HepG2 (cell line): ENCODE data around the gene RRBP1. TPM values are rescaled to one million over a fixed set of nuclear protein-coding genes. Genes with fewer than 3 reads are reported as not detected.

ENCODE experiments used
- ARID5B ChIP-seq: IDR thresholded peaks from 2 replicates; pipeline ENCODE4 v1.4.0; 2020; ENCODE audit warnings: mild to moderate bottlenecking, missing genetic modification reagents
- ATF7-NPFF ChIP-seq: sonication (generic); formaldehyde crosslinking; IDR thresholded peaks from 2 replicates; pipeline ENCODE4 v1.8.1; 2023; ENCODE audit warnings: mild to moderate bottlenecking, low read depth, missing genetic modification reagents, moderate library complexity
- BCL6 ChIP-seq: IDR thresholded peaks from 2 replicates; pipeline ENCODE4 v1.6.1; 2016; ENCODE audit warnings: missing genetic modification reagents, missing compliant biosample characterization
- ELF1 ChIP-seq: sonication (generic); formaldehyde crosslinking; IDR thresholded peaks from 2 replicates; pipeline ENCODE4 v1.4.0; 2020; ENCODE audit warnings: missing genetic modification reagents
- GTF3A ChIP-seq: sonication (generic); formaldehyde crosslinking; conservative IDR thresholded peaks from 2 replicates; pipeline ENCODE4 v1.4.0; 2020; ENCODE audit warnings: mild to moderate bottlenecking, missing genetic modification reagents
- HDAC2 ChIP-seq: sonication (generic); formaldehyde crosslinking; IDR thresholded peaks from 2 replicates; pipeline ENCODE4 v1.4.0; 2020; ENCODE audit warnings: missing genetic modification reagents
- TAF15 ChIP-seq: fragments of 200-400 bp; formaldehyde crosslinking; IDR thresholded peaks from one replicate; pipeline ENCODE4 v1.6.1; 2018; ENCODE audit warnings: mild to moderate bottlenecking, low read depth, low read length; ENCODE audit not compliant: poor library complexity, severe bottlenecking
- TBP ChIP-seq: sonication (generic); formaldehyde crosslinking; IDR thresholded peaks from 2 replicates; pipeline ENCODE4 v1.5.0; 2020; ENCODE audit warnings: missing genetic modification reagents
- ZNF274 ChIP-seq: sonication (generic); formaldehyde crosslinking; IDR thresholded peaks from 2 replicates; pipeline ENCODE4 v1.5.1; 2020; ENCODE audit warnings: mild to moderate bottlenecking, missing genetic modification reagents
- ZNF564 ChIP-seq: sonication (generic); formaldehyde crosslinking; IDR thresholded peaks from 2 replicates; pipeline ENCODE4 v1.8.1; 2023; ENCODE audit warnings: mild to moderate bottlenecking, missing genetic modification reagents
- ZNF674 ChIP-seq: sonication (generic); formaldehyde crosslinking; IDR thresholded peaks from 2 replicates; pipeline ENCODE4 v1.5.0; 2020; ENCODE audit warnings: low read depth, mild to moderate bottlenecking, missing genetic modification reagents
- ZNF691 ChIP-seq: sonication (generic); formaldehyde crosslinking; IDR thresholded peaks from 2 replicates; pipeline ENCODE4 v1.4.0; 2020; ENCODE audit warnings: missing genetic modification reagents, low read depth, mild to moderate bottlenecking, borderline replicate concordance
- ZNF780A ChIP-seq: sonication (generic); formaldehyde crosslinking; IDR thresholded peaks from 2 replicates; pipeline ENCODE4 v1.8.0; 2022; ENCODE audit warnings: mild to moderate bottlenecking, missing genetic modification reagents, moderate library complexity
- ZNF788 ChIP-seq: sonication (generic); formaldehyde crosslinking; IDR thresholded peaks from 2 replicates; pipeline ENCODE4 v1.5.0; 2020; ENCODE audit warnings: mild to moderate bottlenecking, missing genetic modification reagents, borderline replicate concordance
- polyA plus RNA-seq, 8 experiments: library from polyadenylated mRNA; depleted of rRNA in 3 of 8; stranded (reverse) in 7 of 8; unstranded in 1 of 8; fragments of >200 nt; fragmentation: Illumina TruSeq in 4 of 8; extraction: Trizol in 4 of 8; gene quantifications; 2 replicates each; pipeline versions ENCODE4 v1.2.1 to v1.2.3, GENCODE V29; 2011 to 2016; ENCODE audit warnings: low read depth in 4 of 8, missing spikeins in 1 of 8, mixed read lengths in 1 of 8; ENCODE audit not compliant: insufficient read depth in 1 of 8
- total RNA-seq, 5 experiments: library from RNA; depleted of rRNA; stranded (reverse); fragments of >200 nt; fragmentation: Illumina TruSeq; extraction: Trizol; gene quantifications; 2 replicates each; pipeline ENCODE4 v1.2.3, GENCODE V29; 2016; ENCODE audit warnings: low read depth in 1 of 5
- TF ChIP-seq, protein P1 (sequence below): sonication (generic); formaldehyde crosslinking; IDR thresholded peaks from 2 replicates; pipeline ENCODE4 v1.5.0; 2020; ENCODE audit warnings: mild to moderate bottlenecking, missing genetic modification reagents, borderline replicate concordance
- TF ChIP-seq, protein P2 (sequence below): sonication (generic); formaldehyde crosslinking; IDR thresholded peaks from 2 replicates; pipeline ENCODE4 v1.4.0; 2020; ENCODE audit warnings: missing genetic modification reagents, mild to moderate bottlenecking, borderline replicate concordance

Gene RRBP1
- total and polyA plus RNA-seq, 2 of the 13 experiments (the other 11 are each of a cell fraction or from before 2014, with no cell fraction given): 150 to 222 TPM

DNA sequence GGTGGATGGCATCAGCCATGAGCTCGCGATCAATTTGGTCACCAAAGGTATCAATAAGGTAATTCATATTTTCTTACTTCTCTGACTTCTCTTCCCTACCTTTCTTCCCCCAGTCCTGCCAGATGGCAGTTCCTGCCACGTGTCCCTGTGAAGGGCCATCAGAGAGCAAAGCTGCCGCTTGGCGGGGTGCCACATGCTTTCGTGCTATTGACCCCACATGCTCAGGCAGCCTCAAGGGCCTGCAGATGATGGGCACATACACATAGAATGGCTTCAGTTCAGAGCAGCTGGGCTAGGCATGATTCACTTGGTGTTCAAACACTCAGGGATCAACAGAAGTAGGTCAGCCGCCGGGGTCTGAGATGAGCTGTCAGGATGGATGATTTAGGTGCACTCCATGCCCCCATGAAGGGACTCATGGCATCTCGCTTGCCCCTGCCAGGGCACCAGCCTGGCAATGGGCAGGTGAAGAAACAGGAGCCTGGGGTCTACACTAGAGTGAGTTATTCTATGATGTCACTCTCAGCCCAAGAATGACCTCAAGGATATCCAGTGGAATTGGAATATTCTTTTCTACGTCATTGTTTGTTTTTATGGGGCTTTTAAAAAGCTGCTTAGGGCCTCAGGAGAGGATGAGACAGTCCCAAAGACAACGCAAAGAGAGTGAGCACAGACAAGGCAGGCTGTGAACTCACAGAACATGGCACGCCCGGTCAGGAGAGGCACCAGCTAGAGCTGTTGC lies 43.2 kb upstream of the RRBP1 start (continued):
- TF ChIP-seq ARID5B (CRISPR knock-in tag) (peak; percentile 55), BCL6 (peak; percentile 74), GTF3A (CRISPR knock-in tag) (no peak), TAF15 (no peak), HDAC2 (CRISPR knock-in tag) (no peak), ZNF788 (CRISPR knock-in tag) (no peak), ATF7-NPFF (no peak), ZNF564 (no peak), ELF1 (CRISPR knock-in tag) (peak; percentile 49; the same call in 1 of the 2 replicates), ZNF691 (CRISPR knock-in tag) (no peak), ZNF274 (no peak), ZNF674 (CRISPR knock-in tag) (no peak), ZNF780A (CRISPR knock-in tag) (0 out of 2 replicates have a peak, but pooled peaks have one; percentile 26), TBP (CRISPR knock-in tag) (no peak)
- TF ChIP-seq, protein P1, sequence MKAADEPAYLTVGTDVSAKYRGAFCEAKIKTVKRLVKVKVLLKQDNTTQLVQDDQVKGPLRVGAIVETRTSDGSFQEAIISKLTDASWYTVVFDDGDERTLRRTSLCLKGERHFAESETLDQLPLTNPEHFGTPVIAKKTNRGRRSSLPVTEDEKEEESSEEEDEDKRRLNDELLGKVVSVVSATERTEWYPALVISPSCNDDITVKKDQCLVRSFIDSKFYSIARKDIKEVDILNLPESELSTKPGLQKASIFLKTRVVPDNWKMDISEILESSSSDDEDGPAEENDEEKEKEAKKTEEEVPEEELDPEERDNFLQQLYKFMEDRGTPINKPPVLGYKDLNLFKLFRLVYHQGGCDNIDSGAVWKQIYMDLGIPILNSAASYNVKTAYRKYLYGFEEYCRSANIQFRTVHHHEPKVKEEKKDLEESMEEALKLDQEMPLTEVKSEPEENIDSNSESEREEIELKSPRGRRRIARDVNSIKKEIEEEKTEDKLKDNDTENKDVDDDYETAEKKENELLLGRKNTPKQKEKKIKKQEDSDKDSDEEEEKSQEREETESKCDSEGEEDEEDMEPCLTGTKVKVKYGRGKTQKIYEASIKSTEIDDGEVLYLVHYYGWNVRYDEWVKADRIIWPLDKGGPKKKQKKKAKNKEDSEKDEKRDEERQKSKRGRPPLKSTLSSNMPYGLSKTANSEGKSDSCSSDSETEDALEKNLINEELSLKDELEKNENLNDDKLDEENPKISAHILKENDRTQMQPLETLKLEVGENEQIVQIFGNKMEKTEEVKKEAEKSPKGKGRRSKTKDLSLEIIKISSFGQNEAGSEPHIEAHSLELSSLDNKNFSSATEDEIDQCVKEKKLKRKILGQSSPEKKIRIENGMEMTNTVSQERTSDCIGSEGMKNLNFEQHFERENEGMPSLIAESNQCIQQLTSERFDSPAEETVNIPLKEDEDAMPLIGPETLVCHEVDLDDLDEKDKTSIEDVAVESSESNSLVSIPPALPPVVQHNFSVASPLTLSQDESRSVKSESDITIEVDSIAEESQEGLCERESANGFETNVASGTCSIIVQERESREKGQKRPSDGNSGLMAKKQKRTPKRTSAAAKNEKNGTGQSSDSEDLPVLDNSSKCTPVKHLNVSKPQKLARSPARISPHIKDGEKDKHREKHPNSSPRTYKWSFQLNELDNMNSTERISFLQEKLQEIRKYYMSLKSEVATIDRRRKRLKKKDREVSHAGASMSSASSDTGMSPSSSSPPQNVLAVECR (CRISPR knock-in tag): no peak; the same call in 1 of the 2 replicates
- TF ChIP-seq, protein P2, sequence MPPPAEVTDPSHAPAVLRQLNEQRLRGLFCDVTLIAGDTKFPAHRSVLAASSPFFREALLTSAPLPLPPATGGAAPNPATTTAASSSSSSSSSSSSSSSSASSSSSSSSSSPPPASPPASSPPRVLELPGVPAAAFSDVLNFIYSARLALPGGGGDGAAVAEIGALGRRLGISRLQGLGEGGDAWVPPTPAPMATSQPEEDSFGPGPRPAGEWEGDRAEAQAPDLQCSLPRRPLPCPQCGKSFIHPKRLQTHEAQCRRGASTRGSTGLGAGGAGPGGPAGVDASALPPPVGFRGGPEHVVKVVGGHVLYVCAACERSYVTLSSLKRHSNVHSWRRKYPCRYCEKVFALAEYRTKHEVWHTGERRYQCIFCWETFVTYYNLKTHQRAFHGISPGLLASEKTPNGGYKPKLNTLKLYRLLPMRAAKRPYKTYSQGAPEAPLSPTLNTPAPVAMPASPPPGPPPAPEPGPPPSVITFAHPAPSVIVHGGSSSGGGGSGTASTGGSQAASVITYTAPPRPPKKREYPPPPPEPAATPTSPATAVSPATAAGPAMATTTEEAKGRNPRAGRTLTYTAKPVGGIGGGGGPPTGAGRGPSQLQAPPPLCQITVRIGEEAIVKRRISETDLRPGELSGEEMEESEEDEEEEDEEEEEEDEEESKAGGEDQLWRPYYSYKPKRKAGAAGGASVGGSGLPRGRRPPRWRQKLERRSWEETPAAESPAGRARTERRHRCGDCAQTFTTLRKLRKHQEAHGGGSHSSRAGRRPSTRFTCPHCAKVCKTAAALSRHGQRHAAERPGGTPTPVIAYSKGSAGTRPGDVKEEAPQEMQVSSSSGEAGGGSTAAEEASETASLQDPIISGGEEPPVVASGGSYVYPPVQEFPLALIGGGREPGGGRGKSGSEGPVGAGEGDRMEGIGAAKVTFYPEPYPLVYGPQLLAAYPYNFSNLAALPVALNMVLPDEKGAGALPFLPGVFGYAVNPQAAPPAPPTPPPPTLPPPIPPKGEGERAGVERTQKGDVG (CRISPR knock-in tag): no peak; the same call in 1 of the 2 replicates
